GM19240 (cell line): ENCODE data around the gene PARD3.

ENCODE experiments used
- DNase-seq: peaks from one replicate; pipeline ENCODE4 v3.0.0; 2011; ENCODE audit warnings: low spot score; ENCODE audit not compliant: insufficient read length

PARD3 gene

GRCh38 chr10:34113504-34114225 is 701.4 kb downstream of the PARD3 start:
- no peak for DNase-seq

DNA sequence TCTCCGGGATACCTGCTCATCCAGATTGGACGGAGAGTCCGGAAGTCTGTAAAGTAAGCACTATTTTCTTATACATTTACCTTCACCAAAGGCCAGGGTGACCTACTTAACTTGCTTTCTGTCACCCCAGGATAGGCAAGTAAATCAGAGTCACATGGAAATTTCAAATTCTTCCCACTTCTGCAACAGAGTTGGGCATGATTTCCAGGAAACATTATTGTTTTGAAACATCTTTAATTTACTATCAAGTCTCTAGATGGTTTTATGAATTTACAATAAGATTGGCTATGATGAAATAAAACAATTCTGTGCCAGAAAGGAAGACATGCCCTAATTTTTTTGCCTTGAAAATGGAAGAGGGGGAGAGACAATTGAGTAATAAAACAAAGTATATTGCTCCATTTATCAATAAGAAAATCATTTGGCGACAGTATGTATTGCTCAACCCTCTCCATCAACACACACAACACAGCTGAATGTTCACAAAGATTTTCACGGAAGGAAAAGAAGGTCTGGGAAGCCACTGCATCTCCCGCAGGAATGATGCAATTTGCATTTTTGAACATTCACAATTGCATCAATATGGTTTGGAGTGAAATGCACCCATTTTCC is 702.8 kb downstream of the PARD3 start:
- no peak for DNase-seq

- no peak for DNase-seq
Measured at GRCh38 chr10:34111179-34111578, 703.9 kb downstream of the PARD3 start.

GRCh38 chr10:34109952-34110702 is 705.0 kb downstream of the PARD3 start:
- DNase-seq, result no peak

- DNase-seq, result no peak
Measured at GRCh38 chr10:34109495-34109894, 705.6 kb downstream of the PARD3 start.

DNA sequence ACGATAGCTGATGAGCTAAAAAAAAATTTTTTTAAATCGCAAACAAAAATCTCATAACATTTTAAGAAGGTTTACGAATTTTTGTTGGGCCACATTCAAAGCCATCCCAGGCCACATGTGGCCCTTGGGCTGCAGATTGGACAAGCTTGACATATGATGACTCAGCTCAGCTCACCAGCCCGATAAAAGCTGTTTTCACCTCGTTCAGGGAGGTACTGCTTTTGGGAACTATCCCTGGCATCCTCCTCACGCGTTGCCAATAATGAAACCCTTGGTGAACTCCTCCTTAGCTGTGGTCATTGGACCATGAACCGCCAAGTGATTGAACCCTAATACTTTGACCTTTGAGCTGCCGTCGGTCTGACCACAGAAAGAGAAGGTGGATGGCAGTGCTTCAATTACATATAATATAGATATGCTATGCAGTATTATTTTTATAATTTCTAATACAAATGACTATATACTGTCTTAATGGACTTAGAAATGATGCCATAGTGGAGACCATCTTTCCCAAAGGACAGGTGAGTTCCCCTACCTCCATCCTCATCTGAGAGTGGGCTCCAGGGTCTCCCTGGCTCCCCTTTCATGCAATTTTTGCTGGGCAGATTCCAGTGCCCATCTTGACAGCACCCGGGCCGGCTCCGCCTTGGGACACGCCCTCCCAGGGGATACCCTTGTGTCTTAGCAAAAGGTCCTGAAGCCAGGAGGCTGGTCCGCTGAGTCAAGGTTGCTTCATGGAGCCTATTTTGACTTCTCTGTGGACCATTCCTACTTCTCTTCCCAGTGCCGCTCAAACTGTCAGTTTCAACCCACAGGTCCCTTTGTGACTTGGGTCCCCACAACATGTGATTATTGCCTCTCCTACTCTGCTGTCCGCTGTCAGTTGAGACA is 707.2 kb downstream of the PARD3 start:
- DNase-seq, result no peak

DNA sequence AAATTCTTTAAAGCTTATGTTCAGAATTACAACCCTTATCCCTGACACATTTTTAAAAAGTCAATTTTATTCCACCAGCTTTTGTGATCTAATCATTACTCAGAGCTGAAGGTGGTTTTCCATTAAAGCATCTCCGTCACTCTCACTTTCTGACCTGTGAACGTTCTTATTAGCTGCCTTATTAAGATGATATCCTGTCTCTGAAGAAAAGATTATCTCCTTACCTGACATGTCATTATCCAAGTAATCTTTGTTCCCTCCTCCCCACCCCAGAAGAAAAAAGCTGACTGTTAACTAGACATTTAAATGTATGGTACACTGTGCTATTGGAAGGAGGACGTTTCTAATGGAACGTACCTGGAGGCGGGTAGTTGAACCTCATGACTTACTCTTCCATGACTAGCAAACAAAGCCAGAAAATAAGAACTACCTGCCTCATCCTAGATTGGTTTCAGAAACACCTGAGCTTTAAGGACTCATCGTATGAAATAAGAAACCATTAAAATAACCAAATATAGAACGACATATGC is 708.7 kb downstream of the PARD3 start:
- DNase-seq, result no peak

GRCh38 chr10:34104829-34105572 is 710.1 kb downstream of the PARD3 start:
- DNase-seq, result no peak

GRCh38 chr10:34102893-34103506 is 712.1 kb downstream of the PARD3 start:
- DNase-seq, result no peak

DNA sequence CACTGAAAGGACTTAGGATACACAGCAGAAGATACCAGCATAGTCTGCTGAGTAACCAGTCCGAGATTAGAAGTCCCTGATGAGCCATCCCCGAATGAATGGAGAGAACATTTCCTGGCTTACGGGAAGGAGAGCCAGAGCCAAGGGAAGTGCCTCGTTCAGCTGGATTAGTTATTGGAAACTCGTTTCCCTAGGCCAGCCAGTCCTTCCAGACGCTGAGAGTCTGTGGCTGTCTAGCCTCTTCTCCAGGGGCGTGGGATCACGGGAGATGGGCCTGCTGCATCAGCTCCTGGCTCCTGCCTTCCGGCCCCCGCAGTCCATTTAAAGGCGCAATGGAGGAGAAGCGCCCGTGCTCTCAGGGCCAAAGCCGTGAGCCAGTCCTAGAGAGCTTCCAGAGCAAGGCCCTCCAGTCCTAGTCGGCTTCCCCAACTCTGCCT is 712.8 kb downstream of the PARD3 start:
- no peak for DNase-seq

DNA sequence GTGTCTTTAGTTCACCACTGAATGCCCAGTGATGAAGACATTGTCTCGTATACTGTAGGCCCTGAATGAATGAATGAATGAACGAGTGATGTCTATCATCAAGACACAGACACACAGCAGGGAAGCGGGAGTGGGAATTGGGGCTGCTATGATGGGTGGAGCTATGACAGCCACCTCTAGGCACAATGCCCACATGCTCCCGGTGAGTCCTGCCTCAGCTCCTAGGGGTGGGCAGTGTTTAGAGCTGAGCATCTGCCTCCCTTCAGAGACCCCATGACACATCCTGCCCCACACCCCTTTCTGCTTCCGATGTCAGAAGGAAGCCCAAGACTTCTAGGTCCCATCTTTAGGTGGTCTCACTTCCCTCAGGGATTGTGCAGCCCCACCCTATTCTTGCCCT is 714.1 kb downstream of the PARD3 start:
- no peak for DNase-seq

DNA sequence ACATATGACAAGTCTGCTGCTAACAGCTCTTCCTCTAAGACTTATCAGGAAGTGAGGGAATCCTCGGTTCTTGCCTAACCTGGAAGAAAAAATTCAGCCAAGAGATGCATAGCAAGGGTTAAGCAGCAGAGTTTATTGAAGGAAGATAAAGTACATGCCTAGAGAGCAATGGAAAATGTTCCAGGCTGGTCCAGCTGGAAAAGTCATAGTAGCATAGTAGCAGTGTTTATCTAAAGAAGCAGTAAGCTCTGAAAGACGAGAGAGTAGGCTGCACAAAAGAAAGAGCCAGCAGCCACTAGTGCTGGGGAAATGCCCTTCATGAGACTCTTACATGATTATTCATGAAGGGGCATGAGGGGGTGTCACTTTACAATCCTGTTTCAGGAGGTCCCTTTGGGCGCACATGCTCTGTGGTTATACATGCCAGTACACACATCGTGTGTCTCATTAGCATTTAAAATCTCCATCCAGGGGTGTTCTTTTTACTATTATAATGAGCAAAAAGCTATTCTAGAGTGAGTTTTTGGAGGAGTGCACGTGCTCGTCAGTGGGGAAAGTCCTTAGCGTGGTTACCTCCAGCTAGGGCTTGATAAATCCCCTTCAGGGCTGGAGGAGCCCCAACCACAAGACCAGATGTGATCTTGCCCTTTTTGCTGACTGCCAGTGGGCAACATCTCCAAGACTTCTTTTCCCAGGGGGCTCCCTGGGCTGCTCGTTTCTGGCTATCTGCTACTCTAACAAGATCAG is 716.1 kb downstream of the PARD3 start:
- DNase-seq, result no peak

GRCh38 chr10:34097682-34098081 is 717.4 kb downstream of the PARD3 start:
- no peak for DNase-seq

DNA sequence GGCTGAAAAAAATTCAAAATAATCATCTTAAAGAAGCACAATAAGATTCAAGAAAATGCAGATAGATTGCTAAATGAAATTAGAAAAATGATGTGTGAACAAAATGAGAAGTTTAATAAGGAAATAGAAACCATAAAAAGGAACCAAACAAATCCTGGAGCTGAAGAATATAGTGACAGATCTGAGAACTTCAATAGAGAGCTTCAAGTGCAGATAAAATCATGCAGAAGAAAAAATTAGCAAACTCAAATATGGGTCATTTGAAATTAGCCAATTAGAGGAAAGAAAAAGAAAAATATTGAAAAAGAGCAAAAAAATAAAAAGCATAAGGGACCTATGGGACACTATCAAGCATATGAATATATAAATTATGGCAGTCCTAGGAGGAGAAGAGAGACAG is 720.1 kb downstream of the PARD3 start:
- no peak for DNase-seq

GRCh38 chr10:34094146-34094696 is 720.9 kb downstream of the PARD3 start:
- no peak for DNase-seq

- DNase-seq, result no peak
Measured at GRCh38 chr10:34092891-34093290, 722.2 kb downstream of the PARD3 start.

- no peak for DNase-seq
Measured at GRCh38 chr10:34091635-34092195, 723.4 kb downstream of the PARD3 start.

- DNase-seq, result no peak
Measured at GRCh38 chr10:34089253-34089652, 725.8 kb downstream of the PARD3 start.
